ENCODE results near the gene HMGN4.
A peak's percentile ranks its signal among the peaks of the same experiment; 100 is the strongest.

Gene HMGN4

GRCh38 chr6:26552640-26553188, 14.5 kb downstream of the HMGN4 start:
- no peak for DNase-seq (ENCODE audit: low read depth)
- peak overlapping the region; percentile 68 for H3K4me3 ChIP-seq (ENCODE audit: low read depth, low read length)
- TF ChIP-seq, protein P1, sequence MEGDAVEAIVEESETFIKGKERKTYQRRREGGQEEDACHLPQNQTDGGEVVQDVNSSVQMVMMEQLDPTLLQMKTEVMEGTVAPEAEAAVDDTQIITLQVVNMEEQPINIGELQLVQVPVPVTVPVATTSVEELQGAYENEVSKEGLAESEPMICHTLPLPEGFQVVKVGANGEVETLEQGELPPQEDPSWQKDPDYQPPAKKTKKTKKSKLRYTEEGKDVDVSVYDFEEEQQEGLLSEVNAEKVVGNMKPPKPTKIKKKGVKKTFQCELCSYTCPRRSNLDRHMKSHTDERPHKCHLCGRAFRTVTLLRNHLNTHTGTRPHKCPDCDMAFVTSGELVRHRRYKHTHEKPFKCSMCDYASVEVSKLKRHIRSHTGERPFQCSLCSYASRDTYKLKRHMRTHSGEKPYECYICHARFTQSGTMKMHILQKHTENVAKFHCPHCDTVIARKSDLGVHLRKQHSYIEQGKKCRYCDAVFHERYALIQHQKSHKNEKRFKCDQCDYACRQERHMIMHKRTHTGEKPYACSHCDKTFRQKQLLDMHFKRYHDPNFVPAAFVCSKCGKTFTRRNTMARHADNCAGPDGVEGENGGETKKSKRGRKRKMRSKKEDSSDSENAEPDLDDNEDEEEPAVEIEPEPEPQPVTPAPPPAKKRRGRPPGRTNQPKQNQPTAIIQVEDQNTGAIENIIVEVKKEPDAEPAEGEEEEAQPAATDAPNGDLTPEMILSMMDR (IDR thresholded peaks at IDR 0.05; ENCODE audit: low read depth, low read length, missing control alignments) = no peak

GRCh38 chr6:26553264-26553634, 15.1 kb downstream of the HMGN4 start:
- TF ChIP-seq, protein P1 (IDR thresholded peaks at IDR 0.05; ENCODE audit: low read depth, low read length, missing control alignments) = no peak

GRCh38 chr6:26553635-26554446, 15.7 kb downstream of the HMGN4 start:
- TF ChIP-seq, protein P1 (IDR thresholded peaks at IDR 0.05; ENCODE audit: low read depth, low read length, missing control alignments) = no peak
- DNase-seq (ENCODE audit: low read depth) = peak; percentile 78

More at GRCh38 chr6:26553264-26553634, 15.1 kb downstream of the HMGN4 start:
- H3K4me3 ChIP-seq (ENCODE audit: low read depth, low read length) = peak overlapping the region; percentile 68
- DNase-seq (ENCODE audit: low read depth) = no peak

DNA sequence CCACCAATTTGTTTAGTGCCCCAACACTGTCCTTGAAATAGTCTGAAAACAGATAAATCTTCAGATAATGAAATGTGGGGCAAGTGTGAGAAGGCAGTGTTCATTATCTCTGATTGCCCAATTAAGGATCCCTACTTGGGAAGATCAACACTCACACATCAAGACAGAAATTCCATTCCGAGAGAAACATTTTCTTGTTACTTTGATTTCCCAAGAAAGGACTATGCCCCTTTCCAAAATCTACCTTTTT, 16.2 kb downstream of the HMGN4 start:
- TF ChIP-seq, protein P1 (IDR thresholded peaks at IDR 0.05; ENCODE audit: low read depth, low read length, missing control alignments) = no peak
- peak overlapping the region; percentile 68 for H3K4me3 ChIP-seq (ENCODE audit: low read depth, low read length)
- no peak for DNase-seq (ENCODE audit: low read depth)

More at GRCh38 chr6:26553635-26554446, 15.7 kb downstream of the HMGN4 start:
- peak overlapping the region; percentile 68 for H3K4me3 ChIP-seq (ENCODE audit: low read depth, low read length)

DNA sequence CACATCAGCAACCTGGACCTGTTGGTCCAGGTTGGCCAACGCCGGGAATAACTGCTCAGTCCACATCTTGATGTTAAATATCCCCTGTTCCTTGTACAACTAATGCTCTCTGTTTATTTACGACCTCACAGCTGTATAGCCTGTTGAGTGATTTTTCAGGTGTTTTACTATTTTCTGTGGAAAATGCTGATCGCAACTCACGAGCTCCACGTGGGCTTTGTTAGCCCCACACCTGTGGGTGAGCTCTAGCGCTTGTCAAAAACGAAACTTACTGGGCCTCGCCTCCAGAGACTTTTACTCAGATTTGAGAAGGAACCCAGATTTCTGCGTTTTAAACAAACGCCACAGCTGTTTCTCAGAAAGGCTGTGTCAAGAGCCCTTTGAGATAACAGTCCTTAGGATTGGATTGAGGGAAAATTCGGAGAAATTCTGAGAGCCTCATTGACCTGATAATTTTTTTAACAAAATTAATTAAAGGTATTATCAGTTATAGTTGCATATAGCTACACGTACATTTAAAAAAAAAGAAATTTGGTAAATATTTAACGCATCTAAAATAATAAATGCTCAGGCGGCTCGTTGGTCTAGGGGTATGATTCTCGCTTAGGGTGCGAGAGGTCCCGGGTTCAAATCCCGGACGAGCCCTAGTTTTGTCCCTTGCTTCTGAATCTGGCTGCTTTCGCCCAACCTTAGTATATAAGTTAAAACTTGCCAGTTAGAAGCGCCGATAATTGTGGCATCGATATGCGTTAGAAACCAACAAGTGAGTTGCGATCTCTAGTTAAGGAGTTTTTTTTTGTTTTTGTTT, 16.7 kb downstream of the HMGN4 start:
- H3K4me3 ChIP-seq (ENCODE audit: low read depth, low read length) = peak overlapping the region; percentile 68
- DNase-seq (ENCODE audit: low read depth) = peak; percentile 81

DNA sequence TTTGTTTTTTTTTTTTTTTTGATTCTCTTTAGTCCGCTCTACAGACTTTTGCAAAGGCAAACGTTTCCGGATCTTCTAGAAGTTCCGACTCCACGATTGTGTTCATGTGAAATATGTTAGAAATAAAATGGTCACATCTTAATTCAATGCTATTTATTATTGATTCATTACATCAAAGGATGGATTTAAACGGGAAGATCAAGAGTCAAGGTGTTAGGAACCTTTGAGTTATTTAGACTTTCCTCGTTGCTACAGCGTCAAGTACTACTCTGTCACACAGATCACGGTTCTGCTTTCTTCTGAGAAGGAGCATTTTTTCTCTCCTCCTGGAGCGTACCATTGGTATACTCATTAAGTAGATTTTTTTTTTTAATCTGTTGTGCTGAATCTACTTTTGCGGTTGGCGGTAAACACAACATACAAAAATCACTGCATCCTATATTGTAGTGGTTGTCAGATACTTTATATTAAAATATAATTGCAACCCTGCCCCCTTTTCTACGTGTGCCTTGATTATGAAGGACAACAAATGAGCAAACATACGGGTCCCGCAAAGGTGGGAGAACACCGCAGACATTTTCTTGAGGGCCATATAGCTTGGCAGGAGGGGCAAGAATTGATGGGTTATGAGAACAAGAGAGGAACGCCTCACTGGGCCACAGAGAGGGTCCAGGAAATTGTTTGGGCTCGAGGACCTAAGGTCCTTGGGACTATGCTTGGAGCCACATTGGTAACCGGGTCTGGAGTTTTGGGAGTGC, 17.5 kb downstream of the HMGN4 start:
- TF ChIP-seq, protein P1 (IDR thresholded peaks at IDR 0.05; ENCODE audit: low read depth, low read length, missing control alignments) = no peak
- H3K4me3 ChIP-seq (ENCODE audit: low read depth, low read length) = peak overlapping the region; percentile 68
- DNase-seq (ENCODE audit: low read depth) = no peak

More for the DNA sequence above, 16.7 kb downstream of the HMGN4 start:
- TF ChIP-seq, protein P1 (IDR thresholded peaks at IDR 0.05; ENCODE audit: low read depth, low read length, missing control alignments) = no peak
